Measurements from ENCODE around the gene PPM1E.
"Not testable (repeated sequence)": the region's sequence is repeated elsewhere in the genome, so short reads cannot be mapped to it uniquely, and the experiment has no call there.

- not testable (repeated sequence) for TF ChIP-seq EZH2 (IDR thresholded peaks at IDR 0.05; ENCODE audit: insufficient read depth, poor library complexity, severe bottlenecking); EZH2phosphoT487 (IDR thresholded peaks at IDR 0.05; ENCODE audit: insufficient read depth, low read depth)
Observed at GRCh38 chr17:58778482-58778881, 22.8 kb downstream of the PPM1E start.
